ENCODE data around the gene WWC1. TPM values are rescaled to one million over a fixed set of nuclear protein-coding genes. Genes with fewer than 3 reads are reported as not detected.

Gene WWC1
- total RNA-seq, 1 donor from 2014 or later: 20.8 TPM

DNA sequence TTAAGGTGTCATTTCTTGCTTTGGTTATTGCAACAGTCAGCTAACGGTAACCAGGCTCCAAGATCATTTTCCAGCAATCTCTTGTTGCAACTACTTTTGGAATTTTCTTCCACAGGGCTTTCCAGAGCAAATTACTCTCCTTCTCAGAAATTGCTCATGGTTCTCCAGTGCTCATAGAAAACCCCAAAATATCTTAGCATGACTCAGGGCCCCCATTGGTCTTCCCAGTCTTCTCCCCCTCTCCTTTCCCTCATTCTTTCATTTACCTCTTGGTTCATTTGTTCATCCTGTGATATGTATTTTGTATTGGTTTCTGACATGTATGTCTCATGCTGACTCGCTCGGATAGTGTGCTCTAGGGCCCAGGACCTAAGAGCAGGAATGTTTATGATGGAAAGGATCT is 35.6 kb downstream of the WWC1 start:
- FAIRE-seq (no peak), DNase-seq (ENCODE audit: low read depth) (peak; percentile 50)
- TF ChIP-seq, protein P1, sequence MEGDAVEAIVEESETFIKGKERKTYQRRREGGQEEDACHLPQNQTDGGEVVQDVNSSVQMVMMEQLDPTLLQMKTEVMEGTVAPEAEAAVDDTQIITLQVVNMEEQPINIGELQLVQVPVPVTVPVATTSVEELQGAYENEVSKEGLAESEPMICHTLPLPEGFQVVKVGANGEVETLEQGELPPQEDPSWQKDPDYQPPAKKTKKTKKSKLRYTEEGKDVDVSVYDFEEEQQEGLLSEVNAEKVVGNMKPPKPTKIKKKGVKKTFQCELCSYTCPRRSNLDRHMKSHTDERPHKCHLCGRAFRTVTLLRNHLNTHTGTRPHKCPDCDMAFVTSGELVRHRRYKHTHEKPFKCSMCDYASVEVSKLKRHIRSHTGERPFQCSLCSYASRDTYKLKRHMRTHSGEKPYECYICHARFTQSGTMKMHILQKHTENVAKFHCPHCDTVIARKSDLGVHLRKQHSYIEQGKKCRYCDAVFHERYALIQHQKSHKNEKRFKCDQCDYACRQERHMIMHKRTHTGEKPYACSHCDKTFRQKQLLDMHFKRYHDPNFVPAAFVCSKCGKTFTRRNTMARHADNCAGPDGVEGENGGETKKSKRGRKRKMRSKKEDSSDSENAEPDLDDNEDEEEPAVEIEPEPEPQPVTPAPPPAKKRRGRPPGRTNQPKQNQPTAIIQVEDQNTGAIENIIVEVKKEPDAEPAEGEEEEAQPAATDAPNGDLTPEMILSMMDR (IDR thresholded peaks at IDR 0.05; ENCODE audit: insufficient read depth, low read length, severe bottlenecking): no peak
- Histone ChIP-seq H3K36me3 (ENCODE audit: control insufficient read depth, insufficient read depth, low read length) (no peaks in the 10 kb centered on the region), H3K27me3 (ENCODE audit: control insufficient read depth, insufficient read depth, low read length) (no peaks in the 10 kb centered on the region), H3K4me3 (ENCODE audit: low read depth, low read length) (no peak overlapping the region)

- H3K27me3 ChIP-seq (ENCODE audit: control insufficient read depth, insufficient read depth, low read length): no peaks in the 10 kb centered on the region
- no peaks in the 10 kb centered on the region for H3K36me3 ChIP-seq (ENCODE audit: control insufficient read depth, insufficient read depth, low read length)
- FAIRE-seq: no peak
- no peak for DNase-seq (ENCODE audit: low read depth)
- TF ChIP-seq, protein P1 (IDR thresholded peaks at IDR 0.05; ENCODE audit: insufficient read depth, low read length, severe bottlenecking): no peak
- H3K4me3 ChIP-seq (ENCODE audit: low read depth, low read length): no peak overlapping the region
Measured at GRCh38 chr5:168327451-168327850, 36.0 kb downstream of the WWC1 start.

GRCh38 chr5:168327994-168328393 is 36.5 kb downstream of the WWC1 start:
- Histone ChIP-seq H3K27me3 (ENCODE audit: control insufficient read depth, insufficient read depth, low read length) (no peaks in the 10 kb centered on the region), H3K4me3 (ENCODE audit: low read depth, low read length) (no peak overlapping the region), H3K36me3 (ENCODE audit: control insufficient read depth, insufficient read depth, low read length) (no peaks in the 10 kb centered on the region)
- DNase-seq (ENCODE audit: low read depth) (peak; percentile 39), FAIRE-seq (no peak)
- TF ChIP-seq, protein P1 (IDR thresholded peaks at IDR 0.05; ENCODE audit: insufficient read depth, low read length, severe bottlenecking): no peak

DNA sequence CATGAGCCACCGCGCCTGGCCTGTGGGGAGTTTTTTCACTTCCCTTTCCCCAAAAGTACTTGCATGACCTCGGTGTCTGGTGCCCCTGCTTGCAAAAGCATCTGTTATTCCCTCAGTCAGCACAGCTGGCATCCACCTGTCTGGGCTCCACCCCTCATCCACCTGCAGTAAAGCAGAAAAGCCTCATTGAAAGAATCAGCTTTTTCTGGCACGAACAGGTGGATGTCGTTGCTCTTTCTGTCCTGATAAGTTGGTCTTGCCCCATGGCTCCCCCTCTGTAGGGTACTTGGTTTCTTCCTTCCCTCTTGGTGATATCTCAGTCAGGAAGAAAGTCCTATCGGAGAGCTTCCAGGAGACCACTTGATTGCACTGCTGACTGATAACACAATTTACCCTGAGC is 37.4 kb downstream of the WWC1 start:
- DNase-seq (ENCODE audit: low read depth) (no peak), FAIRE-seq (no peak)
- TF ChIP-seq, protein P1 (IDR thresholded peaks at IDR 0.05; ENCODE audit: insufficient read depth, low read length, severe bottlenecking): no peak
- Histone ChIP-seq H3K27me3 (ENCODE audit: control insufficient read depth, insufficient read depth, low read length) (no peaks in the 10 kb centered on the region), H3K36me3 (ENCODE audit: control insufficient read depth, insufficient read depth, low read length) (no peaks in the 10 kb centered on the region), H3K4me3 (ENCODE audit: low read depth, low read length) (no peak overlapping the region)

DNA sequence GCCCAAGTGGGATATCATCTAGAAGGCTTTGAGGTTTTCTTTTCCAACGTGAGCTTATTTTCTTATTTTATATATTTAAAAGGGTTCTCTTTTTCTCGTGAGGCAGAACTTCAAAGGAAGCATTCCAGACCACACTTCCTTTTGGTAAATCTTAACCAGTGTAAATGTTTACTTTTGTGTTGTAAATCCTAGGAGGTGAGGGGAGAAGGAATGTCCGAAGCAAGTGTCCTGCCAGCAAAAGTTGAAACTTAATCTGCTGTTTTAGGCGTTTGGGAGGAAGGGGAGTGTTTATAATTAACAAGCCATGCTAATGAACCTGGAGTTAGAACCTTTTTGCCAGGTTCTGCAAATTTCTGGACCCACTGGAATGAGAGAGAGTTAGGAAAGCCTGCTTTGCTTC is 37.9 kb downstream of the WWC1 start:
- DNase-seq (ENCODE audit: low read depth): no peak
- no peaks in the 10 kb centered on the region for H3K36me3 ChIP-seq (ENCODE audit: control insufficient read depth, insufficient read depth, low read length)
- TF ChIP-seq, protein P1 (IDR thresholded peaks at IDR 0.05; ENCODE audit: insufficient read depth, low read length, severe bottlenecking): no peak
- H3K27me3 ChIP-seq (ENCODE audit: control insufficient read depth, insufficient read depth, low read length): no peaks in the 10 kb centered on the region
- FAIRE-seq: no peak
- H3K4me3 ChIP-seq (ENCODE audit: low read depth, low read length): no peak overlapping the region

GRCh38 chr5:168332042-168332441 is 40.6 kb downstream of the WWC1 start:
- TF ChIP-seq, protein P1 (IDR thresholded peaks at IDR 0.05; ENCODE audit: insufficient read depth, low read length, severe bottlenecking): no peak
- H3K4me3 ChIP-seq (ENCODE audit: low read depth, low read length): no peak overlapping the region
- no peaks in the 10 kb centered on the region for H3K27me3 ChIP-seq (ENCODE audit: control insufficient read depth, insufficient read depth, low read length)
- no peaks in the 10 kb centered on the region for H3K36me3 ChIP-seq (ENCODE audit: control insufficient read depth, insufficient read depth, low read length)
- FAIRE-seq (no peak), DNase-seq (ENCODE audit: low read depth) (peak; percentile 46)

All from bronchial epithelial cell (primary cell).